HepG2 (cell line): Measurements from ENCODE around the gene NSL1. TPM values are rescaled to one million over a fixed set of nuclear protein-coding genes. Genes with fewer than 3 reads are reported as not detected.

Experiments used
- BCL6 ChIP-seq: IDR thresholded peaks from 2 replicates; pipeline ENCODE4 v1.6.1; 2016; ENCODE audit warnings: missing genetic modification reagents, missing compliant biosample characterization
- CTCF ChIP-seq: sonication (generic); formaldehyde crosslinking; IDR thresholded peaks from 2 replicates; pipeline ENCODE4 v1.5.0; 2020; ENCODE audit warnings: mild to moderate bottlenecking, missing genetic modification reagents, moderate library complexity
- GFI1 ChIP-seq: sonication (generic); formaldehyde crosslinking; IDR thresholded peaks from 2 replicates; pipeline ENCODE4 v1.5.0; 2020; ENCODE audit warnings: missing genetic modification reagents, mild to moderate bottlenecking, borderline replicate concordance
- HOXA7 ChIP-seq: sonication (generic); formaldehyde crosslinking; IDR thresholded peaks from 2 replicates; pipeline ENCODE4 v1.8.1; 2022; ENCODE audit warnings: mild to moderate bottlenecking, missing genetic modification reagents, moderate library complexity
- KDM6A ChIP-seq: IDR thresholded peaks from 2 replicates; pipeline ENCODE4 v1.6.1; 2016; ENCODE audit warnings: low read depth
- KLF16 ChIP-seq, 2 experiments: sonication (generic) in 1 of 2; formaldehyde crosslinking in 1 of 2; IDR thresholded peaks; 2 replicates each; pipeline versions ENCODE4 v1.6.1 to v1.8.0; 2016 to 2023; ENCODE audit warnings: missing genetic modification reagents in 2 of 2, missing compliant biosample characterization in 1 of 2
- NFYC ChIP-seq: IDR thresholded peaks from 2 replicates; pipeline ENCODE4 v1.6.1; 2016; ENCODE audit warnings: missing genetic modification reagents, missing compliant biosample characterization
- PRDM15 ChIP-seq: sonication (generic); formaldehyde crosslinking; IDR thresholded peaks from 2 replicates; pipeline ENCODE4 v1.4.0; 2020; ENCODE audit warnings: missing genetic modification reagents
- RBAK ChIP-seq: sonication (generic); formaldehyde crosslinking; IDR thresholded peaks from 2 replicates; pipeline ENCODE4 v1.5.1; 2020; ENCODE audit warnings: mild to moderate bottlenecking, missing genetic modification reagents
- SETDB1 ChIP-seq: sonication (generic); formaldehyde crosslinking; IDR thresholded peaks from 2 replicates; pipeline ENCODE4 v1.5.1; 2020; ENCODE audit warnings: missing genetic modification reagents, mild to moderate bottlenecking, borderline replicate concordance
- SMARCE1 ChIP-seq: fragments of 450-650 bp; IDR thresholded peaks from 2 replicates; pipeline ENCODE4 v1.6.1; 2017; ENCODE audit warnings: borderline replicate concordance
- SRSF9 ChIP-seq: fragments of 200-400 bp; formaldehyde crosslinking; IDR thresholded peaks from 2 replicates; pipeline ENCODE4 v1.6.1; 2018; ENCODE audit warnings: borderline replicate concordance, mild to moderate bottlenecking, low read depth, low read length; ENCODE audit not compliant: insufficient read depth, poor library complexity, severe bottlenecking
- TCF12 ChIP-seq, 2 experiments: fragments of 450-650 bp in 1 of 2; sonication (generic) in 1 of 2; formaldehyde crosslinking in 1 of 2; IDR thresholded peaks; 2 replicates each; pipeline versions ENCODE4 v1.6.1 to v1.8.0; 2017 to 2022; ENCODE audit warnings: antibody characterized with exemption in 1 of 2, mild to moderate bottlenecking in 1 of 2, missing genetic modification reagents in 1 of 2, moderate library complexity in 1 of 2
- ZKSCAN5 ChIP-seq: sonication (generic); formaldehyde crosslinking; IDR thresholded peaks from 2 replicates; pipeline ENCODE4 v1.5.1; 2020; ENCODE audit warnings: mild to moderate bottlenecking, missing genetic modification reagents
- ZKSCAN8 ChIP-seq: IDR thresholded peaks from 2 replicates; pipeline ENCODE4 v1.6.1; 2016; ENCODE audit warnings: borderline replicate concordance, missing genetic modification reagents, missing compliant biosample characterization
- ZNF747 ChIP-seq: sonication (generic); formaldehyde crosslinking; IDR thresholded peaks from 2 replicates; pipeline ENCODE4 v1.8.1; 2023; ENCODE audit warnings: missing genetic modification reagents, mild to moderate bottlenecking, borderline replicate concordance
- ZNF781 ChIP-seq: sonication (generic); formaldehyde crosslinking; IDR thresholded peaks from 2 replicates; pipeline ENCODE4 v1.5.1; 2020; ENCODE audit warnings: borderline replicate concordance, mild to moderate bottlenecking, missing genetic modification reagents; ENCODE audit errors: not compliant biosample characterization
- ZNF784 ChIP-seq: sonication (generic); formaldehyde crosslinking; IDR thresholded peaks from 2 replicates; pipeline ENCODE4 v1.5.1; 2020; ENCODE audit warnings: missing genetic modification reagents, mild to moderate bottlenecking, borderline replicate concordance
- polyA plus RNA-seq, 8 experiments: library from polyadenylated mRNA; depleted of rRNA in 3 of 8; stranded (reverse) in 7 of 8; unstranded in 1 of 8; fragments of >200 nt; fragmentation: Illumina TruSeq in 4 of 8; extraction: Trizol in 4 of 8; gene quantifications; 2 replicates each; pipeline versions ENCODE4 v1.2.1 to v1.2.3, GENCODE V29; 2011 to 2016; ENCODE audit warnings: low read depth in 4 of 8, missing spikeins in 1 of 8, mixed read lengths in 1 of 8; ENCODE audit not compliant: insufficient read depth in 1 of 8
- total RNA-seq, 5 experiments: library from RNA; depleted of rRNA; stranded (reverse); fragments of >200 nt; fragmentation: Illumina TruSeq; extraction: Trizol; gene quantifications; 2 replicates each; pipeline ENCODE4 v1.2.3, GENCODE V29; 2016; ENCODE audit warnings: low read depth in 1 of 5
- TF ChIP-seq, protein P1 (sequence below): sonication (generic); formaldehyde crosslinking; IDR thresholded peaks from 2 replicates; pipeline ENCODE4 v1.4.0; 2020; ENCODE audit warnings: missing genetic modification reagents

Gene NSL1
- total and polyA plus RNA-seq, 2 of the 13 experiments (the other 11 are each of a cell fraction or from before 2014, with no cell fraction given): 34.5 to 77.4 TPM

DNA sequence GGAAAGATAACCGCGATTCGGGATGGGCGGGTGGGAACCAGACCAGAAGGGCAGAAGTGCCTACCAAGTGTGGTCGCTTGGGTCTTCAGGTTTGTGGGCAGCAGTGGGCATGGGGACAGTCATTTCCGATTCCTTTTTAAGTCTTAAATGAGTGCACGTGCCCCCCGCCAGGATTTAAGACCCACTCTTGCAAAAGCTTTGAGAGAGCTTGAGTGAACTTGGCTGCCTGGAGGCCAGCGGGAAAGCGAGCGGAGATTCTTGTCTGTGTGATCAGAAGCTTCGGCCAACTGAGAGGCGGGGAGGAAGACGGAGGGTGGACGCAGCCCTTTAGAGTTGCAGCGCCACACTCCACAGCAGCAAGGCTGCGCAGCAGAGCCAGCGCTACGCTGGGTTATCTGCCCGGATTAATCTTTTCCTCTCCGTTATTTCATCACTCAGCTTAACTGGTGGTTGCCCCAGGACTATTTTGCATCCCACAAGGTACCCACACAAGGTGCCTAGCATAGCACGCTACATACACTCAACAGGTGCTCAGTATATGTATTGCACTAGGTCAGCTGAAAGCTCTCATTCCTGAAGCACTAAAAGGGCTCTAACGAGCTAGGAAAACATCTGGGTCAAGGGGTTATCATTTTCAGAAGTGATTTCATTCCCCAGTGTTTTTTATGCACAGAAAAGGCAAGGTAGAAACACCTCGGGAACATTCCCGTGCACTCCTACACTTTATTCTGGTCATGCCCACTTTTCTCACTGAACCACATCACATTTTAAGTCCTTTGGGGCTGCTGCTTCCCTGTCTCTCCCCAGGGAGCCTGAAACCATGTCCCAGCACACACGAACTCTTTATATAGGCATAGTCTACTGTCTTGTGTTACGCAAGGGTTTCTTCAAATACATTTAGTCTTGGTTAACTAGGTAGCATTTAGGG, 90.4 kb downstream of the NSL1 start (continued):
- TF ChIP-seq ZNF784 (no peak), HOXA7 (CRISPR knock-in tag) (no peak), SETDB1 (CRISPR knock-in tag) (no peak), ZKSCAN5 (CRISPR knock-in tag) (no peak), PRDM15 (CRISPR knock-in tag) (no peak), GFI1 (CRISPR knock-in tag) (no peak), ZNF747 (CRISPR knock-in tag) (no peak), BCL6 (CRISPR knock-in tag) (peak; percentile 28; the same call in 1 of the 2 replicates), KLF16 (CRISPR knock-in tag; IDR thresholded peaks at IDR 0.05) (no peak), KDM6A (CRISPR knock-in tag) (no peak), RBAK (no peak), CTCF (CRISPR knock-in tag) (peak; percentile 40), SMARCE1 (no peak), TCF12 (IDR thresholded peaks at IDR 0.05) (no peak), TCF12 (CRISPR knock-in tag; IDR thresholded peaks at IDR 0.05) (no peak), SRSF9 (no peak), ZKSCAN8 (CRISPR knock-in tag) (no peak), NFYC (no peak), ZNF781 (no peak)
- TF ChIP-seq, protein P1, sequence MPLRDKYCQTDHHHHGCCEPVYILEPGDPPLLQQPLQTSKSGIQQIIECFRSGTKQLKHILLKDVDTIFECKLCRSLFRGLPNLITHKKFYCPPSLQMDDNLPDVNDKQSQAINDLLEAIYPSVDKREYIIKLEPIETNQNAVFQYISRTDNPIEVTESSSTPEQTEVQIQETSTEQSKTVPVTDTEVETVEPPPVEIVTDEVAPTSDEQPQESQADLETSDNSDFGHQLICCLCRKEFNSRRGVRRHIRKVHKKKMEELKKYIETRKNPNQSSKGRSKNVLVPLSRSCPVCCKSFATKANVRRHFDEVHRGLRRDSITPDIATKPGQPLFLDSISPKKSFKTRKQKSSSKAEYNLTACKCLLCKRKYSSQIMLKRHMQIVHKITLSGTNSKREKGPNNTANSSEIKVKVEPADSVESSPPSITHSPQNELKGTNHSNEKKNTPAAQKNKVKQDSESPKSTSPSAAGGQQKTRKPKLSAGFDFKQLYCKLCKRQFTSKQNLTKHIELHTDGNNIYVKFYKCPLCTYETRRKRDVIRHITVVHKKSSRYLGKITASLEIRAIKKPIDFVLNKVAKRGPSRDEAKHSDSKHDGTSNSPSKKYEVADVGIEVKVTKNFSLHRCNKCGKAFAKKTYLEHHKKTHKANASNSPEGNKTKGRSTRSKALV: peak; percentile 59; the same call in 1 of the 2 replicates
